OCI-LY7 (cell line): ENCODE measurements around the gene DMXL2.

Source experiments
- CTCF ChIP-seq: fragments of 200-600 bp; sonication (generic); conservative IDR thresholded peaks from 2 replicates; pipeline ENCODE4 v1.5.1; 2014; ENCODE audit warnings: mild to moderate bottlenecking, antibody characterized with exemption, low read length, moderate library complexity, mixed read lengths
- EZH2phosphoT487 ChIP-seq: fragments of 200-600 bp; sonication (generic); IDR thresholded peaks from 2 replicates; pipeline ENCODE4 v1.6.1; 2018; ENCODE audit warnings: low read depth, borderline replicate concordance, mild to moderate bottlenecking, mixed run types, antibody characterized with exemption, low read length, moderate library complexity, mixed read lengths

- TF ChIP-seq CTCF, result no peak
- no peak for TF ChIP-seq EZH2phosphoT487
Observed at GRCh38 chr15:51483520-51483919, 139.1 kb downstream of the DMXL2 start.
